ENCODE results near the gene PIEZO1.
"Not testable (repeated sequence)": the region's sequence is repeated elsewhere in the genome, so short reads cannot be mapped to it uniquely, and the experiment has no call there.

The PIEZO1 gene, protein sequence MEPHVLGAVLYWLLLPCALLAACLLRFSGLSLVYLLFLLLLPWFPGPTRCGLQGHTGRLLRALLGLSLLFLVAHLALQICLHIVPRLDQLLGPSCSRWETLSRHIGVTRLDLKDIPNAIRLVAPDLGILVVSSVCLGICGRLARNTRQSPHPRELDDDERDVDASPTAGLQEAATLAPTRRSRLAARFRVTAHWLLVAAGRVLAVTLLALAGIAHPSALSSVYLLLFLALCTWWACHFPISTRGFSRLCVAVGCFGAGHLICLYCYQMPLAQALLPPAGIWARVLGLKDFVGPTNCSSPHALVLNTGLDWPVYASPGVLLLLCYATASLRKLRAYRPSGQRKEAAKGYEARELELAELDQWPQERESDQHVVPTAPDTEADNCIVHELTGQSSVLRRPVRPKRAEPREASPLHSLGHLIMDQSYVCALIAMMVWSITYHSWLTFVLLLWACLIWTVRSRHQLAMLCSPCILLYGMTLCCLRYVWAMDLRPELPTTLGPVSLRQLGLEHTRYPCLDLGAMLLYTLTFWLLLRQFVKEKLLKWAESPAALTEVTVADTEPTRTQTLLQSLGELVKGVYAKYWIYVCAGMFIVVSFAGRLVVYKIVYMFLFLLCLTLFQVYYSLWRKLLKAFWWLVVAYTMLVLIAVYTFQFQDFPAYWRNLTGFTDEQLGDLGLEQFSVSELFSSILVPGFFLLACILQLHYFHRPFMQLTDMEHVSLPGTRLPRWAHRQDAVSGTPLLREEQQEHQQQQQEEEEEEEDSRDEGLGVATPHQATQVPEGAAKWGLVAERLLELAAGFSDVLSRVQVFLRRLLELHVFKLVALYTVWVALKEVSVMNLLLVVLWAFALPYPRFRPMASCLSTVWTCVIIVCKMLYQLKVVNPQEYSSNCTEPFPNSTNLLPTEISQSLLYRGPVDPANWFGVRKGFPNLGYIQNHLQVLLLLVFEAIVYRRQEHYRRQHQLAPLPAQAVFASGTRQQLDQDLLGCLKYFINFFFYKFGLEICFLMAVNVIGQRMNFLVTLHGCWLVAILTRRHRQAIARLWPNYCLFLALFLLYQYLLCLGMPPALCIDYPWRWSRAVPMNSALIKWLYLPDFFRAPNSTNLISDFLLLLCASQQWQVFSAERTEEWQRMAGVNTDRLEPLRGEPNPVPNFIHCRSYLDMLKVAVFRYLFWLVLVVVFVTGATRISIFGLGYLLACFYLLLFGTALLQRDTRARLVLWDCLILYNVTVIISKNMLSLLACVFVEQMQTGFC (N-terminal part only)

DNA sequence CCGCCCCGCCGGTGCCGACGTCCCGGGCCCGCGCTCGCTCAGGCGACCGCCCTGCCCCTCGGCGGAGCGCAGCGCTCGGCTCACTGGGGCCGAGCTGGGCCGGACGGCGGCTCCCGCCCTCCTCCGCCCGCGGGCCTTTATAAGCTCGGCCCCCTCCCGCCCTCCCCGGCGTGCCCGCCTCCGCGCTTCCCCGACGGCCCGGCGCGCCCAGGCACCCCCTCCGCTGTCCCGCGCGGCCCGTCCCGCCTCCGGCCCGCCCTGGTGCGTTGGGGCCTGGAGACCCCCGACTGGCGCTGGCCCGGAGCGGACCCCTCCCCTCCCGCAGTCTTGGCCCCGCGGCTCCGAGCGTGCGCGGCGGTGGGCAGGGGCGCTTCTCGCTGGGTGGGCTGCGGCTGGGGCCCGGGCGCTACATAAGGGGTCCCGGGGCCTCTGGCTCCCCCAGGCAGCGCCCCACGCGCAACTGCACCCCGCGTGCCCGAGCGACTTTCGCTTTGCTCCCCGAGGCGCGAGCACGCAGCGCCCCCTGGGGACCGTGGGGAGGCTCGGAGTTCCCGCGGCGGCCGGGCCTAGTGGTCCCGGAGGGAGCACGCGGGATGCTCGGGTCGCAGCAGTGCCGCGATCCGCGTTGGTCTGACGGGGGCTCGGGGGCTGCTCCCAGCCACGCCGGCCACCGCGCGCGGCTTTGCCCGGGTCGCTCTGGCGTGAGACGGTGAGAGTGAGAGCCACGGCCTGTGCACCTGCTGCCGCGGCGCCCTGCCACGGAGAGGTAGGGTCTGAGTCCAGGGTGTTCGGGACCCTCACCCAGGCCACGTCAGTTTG lies at the start of gene PIEZO1:
Gene PIEZO1, minus strand, starts transcription at position 115 of the 819 bp plus-strand sequence. CDS start 256 bp downstream, outside the sequence.
- DNase-seq (ENCODE audit: low spot score): peak; percentile 33

DNA sequence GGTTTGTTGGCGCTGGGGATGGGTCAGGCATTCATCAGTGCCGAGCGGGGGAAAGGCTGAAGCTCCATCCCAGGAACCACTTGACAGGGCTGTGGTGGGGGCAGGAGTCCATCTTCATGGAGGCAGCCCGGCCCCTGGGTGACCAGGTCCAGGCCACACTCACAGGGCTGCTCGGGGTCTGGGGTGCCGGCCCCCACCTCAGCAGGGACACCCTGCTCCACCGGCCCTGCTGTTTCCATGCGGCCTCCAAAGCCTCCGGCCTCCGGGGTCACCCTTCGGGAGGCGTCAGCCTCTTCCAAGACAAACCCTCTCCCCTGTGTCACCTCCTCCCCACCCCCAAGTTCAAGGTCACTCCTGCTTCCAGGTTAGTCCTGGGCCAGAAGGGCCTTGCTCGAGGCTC lies 49.6 kb upstream of the PIEZO1 start:
- no peak for DNase-seq (ENCODE audit: low spot score)

DNA sequence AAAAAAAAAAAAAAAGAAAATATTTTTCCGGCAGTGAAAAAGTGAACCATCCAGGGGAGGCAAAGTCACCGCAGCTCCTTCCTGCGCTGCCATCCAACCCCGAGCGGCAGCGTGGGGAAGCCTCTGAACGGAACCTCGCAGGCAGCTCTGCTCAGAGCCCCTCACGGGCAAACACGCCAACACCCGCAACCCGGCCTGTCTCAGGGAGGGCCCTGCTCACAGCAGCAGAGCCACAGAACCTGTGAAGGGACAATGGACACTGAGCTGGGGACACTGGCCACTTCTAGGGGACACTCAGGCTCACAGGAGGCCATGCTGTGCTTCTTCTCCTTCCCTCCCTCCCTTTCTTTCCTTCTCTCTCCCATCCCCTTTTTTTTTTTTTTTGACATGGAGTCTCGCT lies 48.1 kb upstream of the PIEZO1 start:
- no peak for DNase-seq (ENCODE audit: low spot score)

DNA sequence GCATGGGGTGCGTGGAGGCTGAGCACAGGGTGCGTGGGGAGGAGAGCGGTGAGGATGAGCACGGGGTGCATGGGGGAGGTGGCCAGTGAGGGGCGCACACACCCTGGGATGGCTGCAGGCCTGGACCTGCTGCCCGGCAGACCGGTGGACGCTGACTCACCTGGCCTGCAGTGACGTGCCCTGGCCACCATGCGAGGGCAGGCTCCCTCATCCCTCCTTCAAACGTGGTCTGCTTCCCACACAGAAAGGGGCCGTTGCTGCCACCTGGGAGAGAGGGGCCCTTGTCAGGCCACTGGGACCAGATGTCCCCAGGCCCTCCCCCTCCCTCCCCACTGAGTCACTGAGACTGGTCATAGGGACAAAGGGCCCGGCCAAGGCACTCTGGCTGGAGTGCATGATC lies 46.8 kb upstream of the PIEZO1 start:
- DNase-seq (ENCODE audit: low spot score): no peak

DNA sequence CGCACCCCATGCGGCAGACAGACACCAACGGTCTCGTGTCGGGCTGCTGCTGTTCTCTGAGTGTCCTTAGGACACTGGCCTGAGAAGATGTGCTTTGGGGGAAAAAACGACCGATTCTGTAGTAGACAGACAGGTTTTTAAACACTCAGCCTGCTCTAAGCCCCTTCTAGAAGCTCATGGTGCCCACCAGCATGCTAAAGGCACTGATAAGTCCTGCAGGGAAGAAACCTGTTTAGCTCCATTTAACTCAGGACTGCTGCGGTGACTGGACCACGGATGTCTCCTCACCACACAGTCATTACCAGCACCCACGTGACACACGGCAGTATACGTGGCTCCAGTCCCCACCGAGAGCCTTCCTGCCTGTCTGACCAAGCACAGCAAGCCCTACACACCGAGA lies 45.8 kb upstream of the PIEZO1 start:
- no peak for DNase-seq (ENCODE audit: low spot score)

DNA sequence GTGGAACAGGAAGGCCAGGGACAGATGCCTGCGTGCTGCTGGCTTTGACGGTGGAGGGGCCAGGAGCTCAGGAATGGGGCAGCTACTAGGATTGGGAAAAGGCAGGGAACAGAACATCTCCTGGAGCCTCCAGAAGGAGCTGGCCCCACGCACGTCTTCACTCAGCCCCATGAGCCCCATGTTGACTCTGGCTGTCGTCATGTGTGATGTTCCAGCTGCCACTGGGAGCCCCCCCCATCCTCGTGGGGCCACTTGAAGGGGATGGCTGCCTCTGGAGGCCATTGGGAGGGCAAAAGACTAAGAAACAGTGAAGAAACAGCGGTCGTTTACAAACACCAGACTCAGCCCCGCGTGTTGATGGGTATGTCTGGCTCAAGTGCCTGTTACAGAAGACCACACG lies 45.2 kb upstream of the PIEZO1 start:
- no peak for DNase-seq (ENCODE audit: low spot score)

DNA sequence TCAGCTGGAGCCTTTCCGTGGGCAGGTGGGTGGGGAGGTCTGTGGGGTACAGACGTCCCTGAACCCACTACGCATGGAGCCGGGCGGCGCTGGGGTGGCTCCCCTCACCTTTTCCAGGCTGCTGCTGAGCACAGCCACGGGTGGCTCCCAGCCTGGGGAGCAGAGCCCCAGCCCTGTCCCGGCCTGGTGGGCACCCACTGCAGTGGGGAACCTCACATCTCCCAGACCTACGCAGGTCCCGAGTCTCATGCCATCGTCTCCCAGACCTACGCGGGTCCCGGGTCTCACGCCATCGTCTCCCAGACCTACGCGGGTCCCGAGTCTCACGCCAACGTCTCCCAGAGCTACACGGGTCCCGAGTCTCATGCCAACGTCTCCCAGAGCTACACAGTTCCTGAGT lies 43.7 kb upstream of the PIEZO1 start:
- DNase-seq (ENCODE audit: low spot score): no peak

DNA sequence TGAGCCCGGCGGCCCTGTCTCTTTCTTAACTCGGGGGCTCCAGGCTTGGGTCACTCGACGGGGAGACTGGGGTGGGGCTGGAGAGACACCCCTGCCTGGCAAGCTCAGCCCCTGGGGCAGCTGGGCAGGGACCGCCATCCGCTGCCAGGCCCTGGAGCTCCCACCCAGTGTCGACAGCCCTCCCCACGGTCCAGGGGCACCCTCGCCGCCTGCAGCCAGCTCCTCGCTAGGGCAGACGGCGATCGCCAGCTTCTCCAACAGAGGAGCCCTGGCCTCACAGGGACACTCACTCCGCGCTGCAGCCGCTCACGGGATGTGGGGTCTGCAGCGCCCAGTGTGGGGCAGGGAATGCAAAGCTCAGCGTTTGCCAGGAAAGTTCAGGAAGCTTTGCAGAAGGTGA lies 42.7 kb upstream of the PIEZO1 start:
- no peak for DNase-seq (ENCODE audit: low spot score)

DNA sequence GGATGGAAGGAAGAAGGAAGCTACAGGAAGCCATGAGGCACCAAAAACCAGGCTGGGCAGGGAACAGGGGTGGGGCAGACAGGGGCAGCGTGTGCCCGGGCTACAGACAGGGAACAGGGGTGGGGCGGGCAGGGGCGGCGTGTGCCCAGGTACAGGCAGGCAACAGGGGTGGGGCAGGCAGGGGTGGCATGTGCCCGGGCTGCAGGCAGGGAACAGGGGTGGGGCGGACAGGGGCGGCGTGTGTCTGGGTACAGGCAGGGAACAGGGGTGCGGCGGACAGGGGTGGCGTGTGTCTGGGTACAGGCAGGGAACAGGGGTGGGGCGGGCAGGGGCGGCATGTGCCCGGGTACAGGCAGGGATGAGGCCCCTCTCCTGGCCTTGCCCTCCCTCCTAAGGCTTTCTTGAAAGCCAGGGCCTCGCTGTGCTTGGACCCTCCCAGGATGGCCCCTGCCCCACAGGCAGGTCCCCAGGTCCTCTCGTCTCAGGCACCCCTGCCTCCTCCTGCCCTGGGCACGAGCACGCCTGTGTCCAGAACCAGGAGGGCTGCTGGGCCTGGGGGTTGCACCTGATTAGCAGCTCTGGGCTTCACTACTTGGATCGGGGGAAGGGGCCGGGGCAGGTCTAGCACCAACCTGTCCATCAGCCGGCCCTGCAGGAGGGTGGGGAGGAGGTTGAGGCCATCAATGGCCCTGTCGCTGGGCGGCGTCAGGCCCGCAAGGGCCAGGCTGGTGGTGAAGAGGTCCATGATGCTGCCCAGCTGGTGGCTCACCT lies 41.2 kb upstream of the PIEZO1 start:
- no peak for DNase-seq (ENCODE audit: low spot score)

DNA sequence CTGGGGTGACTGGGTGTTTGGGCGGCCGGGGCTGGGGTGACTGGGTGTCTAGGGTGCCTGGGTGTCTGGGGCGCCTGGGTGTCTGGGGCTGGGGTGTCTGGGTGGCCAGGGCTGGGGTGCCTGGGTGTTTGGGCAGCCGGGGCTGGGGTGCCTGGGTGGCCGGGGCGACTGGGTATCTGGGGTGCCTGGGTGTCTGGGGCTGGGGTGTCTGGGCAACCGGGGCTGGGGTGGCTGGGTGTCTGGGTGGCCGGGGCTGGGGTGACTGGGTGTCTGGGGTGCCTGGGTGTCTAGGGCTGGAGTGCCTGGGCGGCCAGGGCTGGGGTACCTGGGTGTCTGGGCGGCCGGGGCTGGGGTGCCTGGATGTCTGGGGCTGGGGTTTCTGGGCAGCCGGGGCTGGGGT lies 40.1 kb upstream of the PIEZO1 start:
- no peak for DNase-seq (ENCODE audit: low spot score)

DNA sequence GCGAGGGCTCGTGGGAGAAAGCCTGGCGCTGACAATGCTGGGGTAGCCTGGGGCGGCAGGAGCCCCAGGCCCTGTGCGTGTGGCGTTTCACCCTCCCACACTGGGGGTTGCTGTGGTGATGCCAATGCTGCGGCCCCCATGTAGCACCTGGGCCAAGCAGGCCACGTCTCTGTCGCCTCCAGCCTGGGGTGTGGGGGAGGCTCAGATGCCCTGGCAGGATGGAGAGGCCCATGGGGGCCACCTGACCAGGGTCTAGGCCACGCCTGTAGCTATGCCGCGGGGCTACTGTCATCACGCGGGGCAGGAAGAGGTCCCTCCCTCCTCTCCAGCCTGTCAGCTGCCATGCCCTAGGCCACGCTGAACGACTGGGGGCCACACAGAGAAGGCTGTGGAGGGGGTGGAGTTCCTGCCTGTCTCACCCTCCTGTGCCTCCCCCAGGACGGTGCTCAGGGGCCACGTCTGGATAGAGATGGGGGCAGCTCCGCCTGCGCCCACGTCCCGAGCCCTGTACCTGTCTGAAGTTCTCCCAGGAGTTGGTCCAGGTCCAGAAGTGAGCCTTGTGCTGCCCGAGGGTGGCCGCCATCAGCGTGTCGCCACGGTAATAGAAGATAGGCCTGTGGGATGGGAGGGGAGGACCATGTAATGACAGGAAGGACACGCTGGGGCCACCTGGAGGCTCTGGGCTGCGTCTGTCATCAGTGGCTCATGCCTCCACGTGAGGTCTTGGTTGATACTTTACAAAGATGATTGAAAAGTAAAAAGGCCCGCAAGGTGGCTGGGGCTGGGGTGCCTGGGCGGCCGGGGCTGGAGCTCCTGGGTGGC lies 39.4 kb upstream of the PIEZO1 start:
- no peak for DNase-seq (ENCODE audit: low spot score)

DNA sequence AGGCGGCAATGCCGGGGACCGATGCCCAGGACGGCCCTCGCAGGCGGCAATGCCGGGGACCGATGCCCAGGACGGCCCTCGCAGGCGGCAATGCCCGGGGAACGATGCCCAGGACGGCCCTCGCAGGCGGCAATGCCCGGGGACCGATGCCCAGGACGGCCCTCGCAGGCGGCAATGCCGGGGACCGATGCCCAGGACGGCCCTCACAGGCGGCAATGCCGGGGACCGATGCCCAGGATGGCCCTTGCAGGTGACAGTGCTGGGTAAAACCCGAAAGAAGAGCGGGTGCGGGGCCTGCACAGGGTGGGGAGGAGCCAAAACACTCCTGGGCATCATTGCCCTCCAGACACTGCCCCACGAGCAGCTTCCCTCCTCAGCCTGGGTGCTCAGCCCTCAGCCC lies 38.6 kb upstream of the PIEZO1 start:
- DNase-seq (ENCODE audit: low spot score): not testable (repeated sequence)

DNA sequence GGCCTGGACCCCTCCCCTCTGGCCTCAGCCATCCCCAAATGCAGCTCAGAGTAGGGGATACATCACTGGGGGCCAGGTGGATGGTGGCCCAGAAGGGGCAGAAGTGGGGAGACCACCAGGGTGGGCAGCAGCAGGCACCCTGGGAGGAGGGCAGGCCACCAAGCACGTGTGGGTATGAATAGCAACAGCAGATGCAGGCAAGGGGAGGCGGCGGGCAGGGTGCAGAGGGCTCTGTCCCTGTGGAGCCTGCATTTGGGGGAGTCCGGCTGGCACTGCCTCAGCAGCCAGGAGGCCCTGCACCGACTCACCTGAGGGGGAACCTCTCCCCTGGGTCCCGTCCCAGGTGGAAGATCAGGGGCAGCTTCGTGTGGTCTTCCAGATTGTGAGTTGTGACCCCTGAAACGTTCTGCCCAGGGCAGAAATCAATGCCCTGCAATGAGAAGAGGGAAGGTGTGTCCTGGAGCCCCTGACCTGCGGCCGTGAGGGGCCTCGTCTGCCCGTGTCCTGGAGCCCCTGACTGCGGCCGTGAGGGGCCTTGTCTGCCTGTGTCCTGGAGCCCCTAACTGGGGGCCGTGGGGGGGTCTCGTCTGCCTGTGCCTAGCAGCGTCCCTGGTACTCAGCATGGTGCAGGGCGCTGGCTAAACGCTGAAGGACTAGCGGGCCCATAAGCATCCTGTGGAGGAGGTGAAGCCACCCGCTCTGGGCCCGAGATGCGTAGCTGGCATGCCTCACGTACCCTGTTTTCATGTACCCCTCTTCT lies 37.4 kb upstream of the PIEZO1 start:
- DNase-seq (ENCODE audit: low spot score): no peak

DNA sequence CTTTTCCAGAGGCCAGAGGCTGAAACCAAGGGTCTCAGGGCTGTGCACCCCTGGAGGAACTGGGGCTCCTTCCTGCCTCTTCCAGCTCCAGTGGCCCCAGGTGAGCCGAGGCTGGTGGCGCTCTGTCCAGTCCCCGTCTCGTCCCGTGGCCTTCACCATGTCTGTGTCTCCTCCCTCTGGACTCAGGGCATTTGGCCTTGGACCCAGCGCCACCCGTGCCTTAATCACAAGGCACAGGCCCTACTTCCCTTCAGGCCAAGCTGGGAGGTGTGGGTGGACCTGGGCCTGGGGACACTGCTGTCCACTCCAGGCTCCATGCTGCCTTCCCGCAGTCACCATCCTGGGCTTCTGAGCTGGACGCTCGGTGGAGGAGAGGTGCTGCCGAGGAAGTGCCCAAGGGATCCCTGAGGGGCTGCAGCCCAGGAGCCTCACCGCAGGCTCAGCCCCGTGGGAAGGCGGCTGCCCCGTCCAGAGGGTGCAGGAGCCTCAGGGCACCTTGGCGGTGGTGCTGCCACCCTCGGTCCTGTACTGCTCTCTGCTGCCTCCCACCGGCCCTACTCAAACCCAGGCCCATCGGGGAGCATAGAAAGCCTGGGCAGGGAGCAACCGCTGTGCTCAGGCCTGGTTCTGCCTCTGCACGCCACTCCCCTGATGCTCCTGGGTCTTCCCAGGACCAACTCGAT lies 36.3 kb upstream of the PIEZO1 start:
- no peak for DNase-seq (ENCODE audit: low spot score)

DNA sequence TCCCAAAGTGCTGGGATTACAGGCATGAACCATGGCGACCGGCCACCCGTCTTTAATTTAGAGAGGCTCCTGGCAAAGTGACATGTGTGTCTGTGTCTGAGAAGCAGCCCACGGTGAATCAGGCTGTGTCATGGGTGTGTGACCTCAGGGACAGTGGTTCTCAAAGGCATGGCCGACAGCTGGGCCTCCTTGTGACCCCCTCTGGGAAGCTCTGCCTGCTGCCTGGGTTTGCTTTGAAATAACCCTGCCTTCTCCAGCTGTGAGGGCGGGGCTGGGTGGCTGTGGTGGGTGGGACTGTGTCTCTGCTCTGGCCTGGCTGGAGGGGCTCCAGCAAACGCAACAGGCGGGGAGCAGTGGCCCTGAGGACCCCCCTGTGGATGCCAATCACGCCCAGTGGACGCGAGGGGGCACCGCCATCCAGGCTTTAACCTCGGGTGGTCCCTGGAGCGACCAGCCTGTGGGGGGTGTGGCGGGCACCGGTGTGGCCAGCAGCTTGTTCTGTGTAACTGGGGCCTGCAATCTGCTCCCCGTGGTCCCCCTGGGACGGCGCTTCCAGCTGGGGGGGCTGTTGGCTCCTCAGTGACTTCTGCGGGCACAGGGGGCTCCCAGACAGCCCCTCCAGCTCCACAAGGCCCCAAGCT lies 35.5 kb upstream of the PIEZO1 start:
- DNase-seq (ENCODE audit: low spot score): no peak

DNA sequence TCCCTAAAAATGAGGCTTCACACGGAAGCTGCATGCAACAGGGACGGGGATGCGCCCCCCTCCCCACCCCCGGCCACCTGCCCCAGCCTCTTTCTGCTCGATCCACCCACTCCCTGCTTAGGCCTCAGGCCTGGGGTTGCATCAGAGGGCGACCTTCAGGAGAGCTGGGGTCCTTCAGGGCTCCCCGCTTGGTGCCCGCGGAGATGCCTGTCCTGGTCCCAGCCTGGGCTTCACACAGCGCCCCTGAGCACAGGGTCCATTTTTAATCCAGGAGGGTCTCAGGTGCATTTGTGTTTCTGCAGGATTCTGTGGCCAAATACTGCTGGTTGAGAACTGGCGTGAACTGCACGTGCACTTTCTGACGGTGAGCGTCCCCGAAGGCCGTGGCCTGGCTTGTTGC lies 34.1 kb upstream of the PIEZO1 start:
- no peak for DNase-seq (ENCODE audit: low spot score)

DNA sequence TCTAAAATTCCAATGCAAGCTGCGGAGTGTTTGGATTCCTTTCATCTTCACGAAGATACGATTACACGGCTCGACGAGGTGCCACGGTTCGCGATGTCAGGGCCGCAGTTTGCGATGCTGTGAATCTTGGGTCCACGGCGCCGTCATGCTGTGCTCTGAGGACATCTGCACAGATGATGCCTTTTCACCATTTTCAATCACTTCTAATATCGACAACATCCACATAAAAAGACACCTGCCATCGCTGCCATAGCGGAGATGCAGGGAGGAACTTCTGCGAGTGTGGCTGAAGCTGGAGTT lies 33.5 kb upstream of the PIEZO1 start:
- no peak for DNase-seq (ENCODE audit: low spot score)
